Omental fat pad (tissue), 4 donors: Measurements from ENCODE around the gene DCLK2. TPM values are rescaled to one million over a fixed set of nuclear protein-coding genes. Genes with fewer than 3 reads are reported as not detected.

Source experiments
- ATAC-seq: fragments of 150-250 bp; one replicate; pipeline ENCODE4 v1.9.1; 2016; ENCODE audit warnings: mild to moderate bottlenecking, moderate library complexity; ENCODE audit not compliant: low FRiP score
- DNase-seq: peaks from one replicate; pipeline ENCODE4 v3.0.0-alpha.2; 2019; ENCODE audit warnings: low spot score
- total RNA-seq, 4 donors: library from RNA; depleted of rRNA; stranded (reverse); fragments of >200 nt; gene quantifications; one replicate each; pipeline ENCODE4 v1.1.0, GENCODE V29; 2016
- TF ChIP-seq, protein P1 (sequence below), 3 donors: fragments of 450-650 bp; IDR thresholded peaks; one replicate each; pipeline ENCODE4 v1.5.1; 2016 to 2017; ENCODE audit warnings: antibody characterized with exemption in 3 of 3, mild to moderate bottlenecking in 3 of 3, moderate library complexity in 2 of 3

Gene DCLK2
- total RNA-seq, 4 donors from 2014 or later = 4.9 to 8.8 (median 6.7) TPM

- TF ChIP-seq, protein P1, sequence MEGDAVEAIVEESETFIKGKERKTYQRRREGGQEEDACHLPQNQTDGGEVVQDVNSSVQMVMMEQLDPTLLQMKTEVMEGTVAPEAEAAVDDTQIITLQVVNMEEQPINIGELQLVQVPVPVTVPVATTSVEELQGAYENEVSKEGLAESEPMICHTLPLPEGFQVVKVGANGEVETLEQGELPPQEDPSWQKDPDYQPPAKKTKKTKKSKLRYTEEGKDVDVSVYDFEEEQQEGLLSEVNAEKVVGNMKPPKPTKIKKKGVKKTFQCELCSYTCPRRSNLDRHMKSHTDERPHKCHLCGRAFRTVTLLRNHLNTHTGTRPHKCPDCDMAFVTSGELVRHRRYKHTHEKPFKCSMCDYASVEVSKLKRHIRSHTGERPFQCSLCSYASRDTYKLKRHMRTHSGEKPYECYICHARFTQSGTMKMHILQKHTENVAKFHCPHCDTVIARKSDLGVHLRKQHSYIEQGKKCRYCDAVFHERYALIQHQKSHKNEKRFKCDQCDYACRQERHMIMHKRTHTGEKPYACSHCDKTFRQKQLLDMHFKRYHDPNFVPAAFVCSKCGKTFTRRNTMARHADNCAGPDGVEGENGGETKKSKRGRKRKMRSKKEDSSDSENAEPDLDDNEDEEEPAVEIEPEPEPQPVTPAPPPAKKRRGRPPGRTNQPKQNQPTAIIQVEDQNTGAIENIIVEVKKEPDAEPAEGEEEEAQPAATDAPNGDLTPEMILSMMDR (IDR thresholded peaks at IDR 0.05) = no peak
- ATAC-seq (no peak), DNase-seq (no peak)
Observed at GRCh38 chr4:150068300-150068960, 9.8 kb upstream of the DCLK2 start.

DNA sequence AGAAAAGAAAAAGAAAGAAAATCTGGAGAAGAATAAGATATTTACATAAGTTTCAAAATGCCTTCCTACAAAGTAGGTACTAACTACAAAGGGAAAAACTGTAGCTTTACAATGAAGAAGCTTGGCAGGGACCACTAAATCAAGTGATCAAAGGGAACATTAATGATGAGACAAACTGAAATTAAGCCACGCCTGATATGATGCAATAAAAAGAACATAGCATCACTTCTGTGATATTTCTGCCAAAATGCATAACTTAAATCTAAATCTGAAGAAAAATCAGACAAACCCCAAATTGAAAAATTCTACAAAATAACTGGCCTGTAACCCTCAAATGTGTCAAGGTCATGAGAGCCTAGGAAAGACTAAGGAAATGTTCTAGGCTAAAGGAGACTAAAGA, 8.9 kb upstream of the DCLK2 start:
- ATAC-seq (no peak), DNase-seq (no peak)
- TF ChIP-seq, protein P1 (IDR thresholded peaks at IDR 0.05) = no peak

- DNase-seq = no peak
- TF ChIP-seq, protein P1 (IDR thresholded peaks at IDR 0.05) = no peak
- ATAC-seq = no peak
Observed at GRCh38 chr4:150070464-150071170, 7.6 kb upstream of the DCLK2 start.

GRCh38 chr4:150072471-150072870, 5.8 kb upstream of the DCLK2 start:
- TF ChIP-seq, protein P1 (IDR thresholded peaks at IDR 0.05) = no peak

DNA sequence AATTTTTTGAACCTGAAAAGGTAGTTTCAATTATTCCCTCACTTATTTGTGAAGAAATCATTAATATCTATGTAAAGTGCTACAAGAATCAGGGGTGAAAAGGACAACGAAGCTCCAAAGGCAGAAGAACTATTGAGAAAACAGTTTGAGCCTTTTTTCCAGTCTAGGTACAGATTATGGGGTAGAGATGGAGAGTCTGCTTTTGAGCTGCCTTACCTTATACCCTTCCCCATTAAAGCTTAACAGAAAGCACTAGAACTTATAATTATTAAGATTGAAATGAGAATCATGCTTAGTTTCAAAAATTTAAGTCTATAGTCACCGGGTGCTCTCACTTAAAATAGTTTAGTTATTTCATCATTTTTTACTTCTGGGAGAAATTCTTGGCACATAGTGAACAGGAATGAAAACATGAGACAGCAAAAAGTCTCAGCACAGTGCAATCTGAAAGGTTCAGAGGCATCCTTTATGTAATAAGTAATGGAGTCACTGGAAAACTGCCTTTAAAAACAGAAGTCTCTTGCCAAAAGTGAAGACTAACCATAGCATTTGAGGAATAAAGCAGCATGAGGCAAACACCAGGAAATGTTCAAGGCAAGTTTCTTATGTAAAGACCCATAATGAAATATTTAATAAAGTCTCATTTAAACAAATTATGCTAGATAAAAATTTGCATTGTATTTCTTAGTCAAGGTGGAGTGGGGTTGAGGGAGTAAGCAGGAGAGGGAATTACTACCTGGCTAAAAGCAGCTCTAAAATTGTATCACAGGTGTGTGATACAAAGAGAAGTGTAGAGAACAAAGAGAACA, 5.1 kb upstream of the DCLK2 start:
- DNase-seq (no peak), ATAC-seq (peak; percentile 70)
- TF ChIP-seq, protein P1 (IDR thresholded peaks at IDR 0.05) = no peak

More at GRCh38 chr4:150072471-150072870, 5.8 kb upstream of the DCLK2 start:
- ATAC-seq (no peak), DNase-seq (no peak)

GRCh38 chr4:150074064-150074463, 4.2 kb upstream of the DCLK2 start:
- ATAC-seq = no peak
- TF ChIP-seq, protein P1 (IDR thresholded peaks at IDR 0.05) = no peak
- DNase-seq = no peak
